Panc1 (cell line): ENCODE results near the gene MYEF2.

Experiments used
- POLR2AphosphoS5 ChIP-seq: IDR thresholded peaks from 2 replicates; pipeline ENCODE4 v1.6.1; 2012; ENCODE audit warnings: mild to moderate bottlenecking, low read depth, low read length, moderate library complexity
- TF ChIP-seq, protein P1 (sequence below): fragments of 450-650 bp; IDR thresholded peaks from 2 replicates; pipeline ENCODE4 v1.5.1; 2017; ENCODE audit warnings: mild to moderate bottlenecking
- TF ChIP-seq, protein P2 (sequence below), 2 experiments: IDR thresholded peaks; 2 replicates each; pipeline ENCODE4 v1.6.1; 2011 to 2012; ENCODE audit warnings: low read depth in 2 of 2, control low read depth in 1 of 2, low read length in 1 of 2, mild to moderate bottlenecking in 1 of 2, moderate library complexity in 1 of 2; ENCODE audit not compliant: insufficient read depth in 1 of 2

DNA sequence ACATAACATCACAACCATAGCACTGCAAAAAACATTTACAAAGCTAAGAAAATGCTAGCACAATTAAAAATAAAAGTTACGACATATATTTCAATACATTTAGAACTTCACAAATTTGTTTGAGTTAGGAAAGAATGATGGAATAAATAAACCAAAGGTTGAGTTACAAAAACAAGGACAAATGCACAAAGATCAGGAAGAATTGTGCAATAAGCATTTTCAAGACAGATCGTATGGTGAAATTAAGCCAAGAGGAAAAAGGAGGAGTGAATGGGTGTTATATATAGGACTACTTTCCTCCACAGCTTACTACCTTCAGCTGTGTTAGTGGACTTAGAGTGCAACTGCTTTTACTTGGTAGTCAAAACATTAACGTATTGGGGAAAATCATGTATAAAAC lies 7.4 kb upstream of the MYEF2 start:
- TF ChIP-seq, protein P1, sequence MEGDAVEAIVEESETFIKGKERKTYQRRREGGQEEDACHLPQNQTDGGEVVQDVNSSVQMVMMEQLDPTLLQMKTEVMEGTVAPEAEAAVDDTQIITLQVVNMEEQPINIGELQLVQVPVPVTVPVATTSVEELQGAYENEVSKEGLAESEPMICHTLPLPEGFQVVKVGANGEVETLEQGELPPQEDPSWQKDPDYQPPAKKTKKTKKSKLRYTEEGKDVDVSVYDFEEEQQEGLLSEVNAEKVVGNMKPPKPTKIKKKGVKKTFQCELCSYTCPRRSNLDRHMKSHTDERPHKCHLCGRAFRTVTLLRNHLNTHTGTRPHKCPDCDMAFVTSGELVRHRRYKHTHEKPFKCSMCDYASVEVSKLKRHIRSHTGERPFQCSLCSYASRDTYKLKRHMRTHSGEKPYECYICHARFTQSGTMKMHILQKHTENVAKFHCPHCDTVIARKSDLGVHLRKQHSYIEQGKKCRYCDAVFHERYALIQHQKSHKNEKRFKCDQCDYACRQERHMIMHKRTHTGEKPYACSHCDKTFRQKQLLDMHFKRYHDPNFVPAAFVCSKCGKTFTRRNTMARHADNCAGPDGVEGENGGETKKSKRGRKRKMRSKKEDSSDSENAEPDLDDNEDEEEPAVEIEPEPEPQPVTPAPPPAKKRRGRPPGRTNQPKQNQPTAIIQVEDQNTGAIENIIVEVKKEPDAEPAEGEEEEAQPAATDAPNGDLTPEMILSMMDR, result no peak
- TF ChIP-seq, protein P2, sequence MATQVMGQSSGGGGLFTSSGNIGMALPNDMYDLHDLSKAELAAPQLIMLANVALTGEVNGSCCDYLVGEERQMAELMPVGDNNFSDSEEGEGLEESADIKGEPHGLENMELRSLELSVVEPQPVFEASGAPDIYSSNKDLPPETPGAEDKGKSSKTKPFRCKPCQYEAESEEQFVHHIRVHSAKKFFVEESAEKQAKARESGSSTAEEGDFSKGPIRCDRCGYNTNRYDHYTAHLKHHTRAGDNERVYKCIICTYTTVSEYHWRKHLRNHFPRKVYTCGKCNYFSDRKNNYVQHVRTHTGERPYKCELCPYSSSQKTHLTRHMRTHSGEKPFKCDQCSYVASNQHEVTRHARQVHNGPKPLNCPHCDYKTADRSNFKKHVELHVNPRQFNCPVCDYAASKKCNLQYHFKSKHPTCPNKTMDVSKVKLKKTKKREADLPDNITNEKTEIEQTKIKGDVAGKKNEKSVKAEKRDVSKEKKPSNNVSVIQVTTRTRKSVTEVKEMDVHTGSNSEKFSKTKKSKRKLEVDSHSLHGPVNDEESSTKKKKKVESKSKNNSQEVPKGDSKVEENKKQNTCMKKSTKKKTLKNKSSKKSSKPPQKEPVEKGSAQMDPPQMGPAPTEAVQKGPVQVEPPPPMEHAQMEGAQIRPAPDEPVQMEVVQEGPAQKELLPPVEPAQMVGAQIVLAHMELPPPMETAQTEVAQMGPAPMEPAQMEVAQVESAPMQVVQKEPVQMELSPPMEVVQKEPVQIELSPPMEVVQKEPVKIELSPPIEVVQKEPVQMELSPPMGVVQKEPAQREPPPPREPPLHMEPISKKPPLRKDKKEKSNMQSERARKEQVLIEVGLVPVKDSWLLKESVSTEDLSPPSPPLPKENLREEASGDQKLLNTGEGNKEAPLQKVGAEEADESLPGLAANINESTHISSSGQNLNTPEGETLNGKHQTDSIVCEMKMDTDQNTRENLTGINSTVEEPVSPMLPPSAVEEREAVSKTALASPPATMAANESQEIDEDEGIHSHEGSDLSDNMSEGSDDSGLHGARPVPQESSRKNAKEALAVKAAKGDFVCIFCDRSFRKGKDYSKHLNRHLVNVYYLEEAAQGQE (IDR thresholded peaks at IDR 0.05; ENCODE audit: insufficient read depth in 1 of 2, low read depth in 2 of 2, low read length in 1 of 2), result no peak
- no peak for TF ChIP-seq POLR2AphosphoS5
